Ramos (cell line): Measurements from ENCODE around the gene ZNF423.
"Not testable (repeated sequence)": the region's sequence is repeated elsewhere in the genome, so short reads cannot be mapped to it uniquely, and the experiment has no call there.

Source experiments
- in situ Hi-C: fragments of 300-500 bp; cut with MboI; formaldehyde crosslinking; loops from one replicate; pipeline ENCODE4 v1.14.3; 2022; ENCODE audit warnings: low sequenced_read_pairs; ENCODE audit not compliant: unreplicated experiment

The ZNF423 gene

GRCh38 chr16:49682577-49683165 lies 173.2 kb downstream of the ZNF423 start:
- in situ Hi-C loops: no loop called here

GRCh38 chr16:49681217-49681883 lies 174.6 kb downstream of the ZNF423 start:
- in situ Hi-C loops: no loop called here

- in situ Hi-C loops: no loop called here
Measured at GRCh38 chr16:49679095-49679494, 176.8 kb downstream of the ZNF423 start.

- in situ Hi-C loops: not testable (repeated sequence)
Measured at GRCh38 chr16:49677661-49678060, 178.3 kb downstream of the ZNF423 start.

- in situ Hi-C loops: no loop called here
Measured at GRCh38 chr16:49675413-49675812, 180.5 kb downstream of the ZNF423 start.

GRCh38 chr16:49674990-49675389 lies 180.9 kb downstream of the ZNF423 start:
- in situ Hi-C loops: no loop called here

DNA sequence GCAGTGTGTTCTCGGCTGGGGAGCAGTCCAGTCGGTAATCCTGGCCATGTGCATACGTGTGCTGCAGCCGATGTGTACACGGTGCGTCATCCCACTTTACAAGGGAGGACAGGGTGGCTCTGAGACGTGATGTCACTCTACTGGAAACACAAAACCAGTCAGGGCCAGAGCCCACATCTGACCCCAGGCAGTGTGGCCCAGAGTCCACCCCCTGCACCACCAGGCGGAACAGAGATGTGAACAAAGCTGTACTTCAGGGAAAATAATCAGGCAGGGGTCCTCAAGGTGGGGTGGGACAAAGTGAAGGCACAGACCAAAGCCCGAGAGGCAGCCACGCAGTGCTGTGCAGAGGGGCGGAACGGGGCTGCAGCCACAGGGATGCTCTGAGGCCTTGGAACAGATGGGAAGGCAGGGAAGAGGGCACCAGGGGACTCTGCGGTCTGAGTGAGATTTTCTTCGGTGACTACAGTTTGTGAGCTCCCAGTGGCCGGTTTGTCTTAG lies 181.5 kb downstream of the ZNF423 start:
- in situ Hi-C loops: no loop called here

GRCh38 chr16:49673442-49673841 lies 182.5 kb downstream of the ZNF423 start:
- in situ Hi-C loops: no loop called here

- in situ Hi-C loops: no loop called here
Measured at GRCh38 chr16:49672753-49673152, 183.2 kb downstream of the ZNF423 start.

GRCh38 chr16:49671333-49671732 lies 184.6 kb downstream of the ZNF423 start:
- in situ Hi-C loops: no loop called here

DNA sequence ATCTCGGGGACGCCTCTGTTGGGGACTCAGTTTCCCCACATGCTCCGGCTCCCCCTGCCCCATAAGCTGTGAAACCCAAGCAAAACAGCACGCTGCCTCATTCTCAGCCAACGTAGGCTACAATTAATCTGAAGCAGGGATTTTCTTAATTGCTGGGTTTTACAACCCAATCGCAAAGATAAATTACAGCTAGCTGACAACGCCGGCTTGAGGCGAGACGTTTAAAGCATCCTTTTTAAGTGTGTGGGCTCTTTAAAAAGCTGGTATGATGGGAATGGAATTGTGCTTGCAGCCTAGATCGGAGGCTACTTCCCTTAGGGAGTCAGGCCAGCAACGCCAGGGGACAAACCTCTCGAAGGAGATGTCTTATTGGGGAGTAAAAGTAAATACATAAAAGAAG lies 185.3 kb downstream of the ZNF423 start:
- in situ Hi-C loops: no loop called here

GRCh38 chr16:49665482-49666230 lies 190.3 kb downstream of the ZNF423 start:
- in situ Hi-C loops: no loop called here

DNA sequence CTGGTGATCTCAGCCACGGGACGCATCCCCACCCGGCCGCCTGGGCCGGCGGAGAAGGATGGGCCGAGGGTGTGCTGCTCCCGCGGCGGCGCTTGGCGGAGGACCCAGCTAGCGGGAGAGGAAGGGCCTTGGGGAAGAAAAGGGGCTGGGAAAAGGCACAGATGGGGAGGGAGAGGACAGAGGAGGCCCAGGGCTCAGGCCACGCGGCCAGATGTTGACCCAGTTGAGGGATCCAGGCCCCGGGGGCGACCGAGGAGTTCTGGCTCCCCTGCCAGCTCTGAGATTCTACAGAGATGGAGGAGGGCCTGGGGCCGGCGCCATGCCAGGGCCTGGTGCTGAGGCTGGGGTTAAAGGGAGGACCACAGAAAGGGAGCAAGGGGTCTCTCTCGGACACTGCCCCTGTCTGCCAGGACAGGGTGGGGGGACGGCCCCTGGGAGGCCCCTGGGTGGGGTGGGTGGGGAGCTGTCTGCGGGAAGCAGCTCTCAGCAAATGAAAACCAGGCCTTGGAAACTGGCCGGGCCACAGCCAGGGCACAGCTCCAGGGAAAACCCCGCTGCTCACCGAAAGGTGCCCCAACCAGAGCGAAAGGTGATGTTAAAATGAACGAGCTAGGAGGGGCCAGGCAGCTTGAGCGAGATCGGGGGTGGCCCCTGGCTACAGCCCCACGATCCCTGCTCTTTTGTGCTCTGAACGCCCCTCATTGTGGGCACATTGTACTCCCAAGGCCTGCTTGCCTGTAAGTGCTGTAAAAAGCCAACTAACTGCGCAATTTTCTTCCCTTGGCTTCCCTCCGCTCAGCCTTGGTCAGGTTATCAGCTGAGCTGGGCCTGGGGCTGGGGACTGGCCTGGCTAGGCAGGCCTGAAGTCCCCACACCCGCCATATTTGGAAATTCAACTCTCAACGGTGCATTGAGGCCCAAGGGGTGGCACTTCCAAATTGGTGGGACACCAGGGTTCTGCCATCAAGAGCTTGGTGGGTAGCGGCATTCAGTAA lies 191.4 kb downstream of the ZNF423 start:
- in situ Hi-C loops: no loop called here

GRCh38 chr16:49663081-49664065 lies 192.5 kb downstream of the ZNF423 start:
- in situ Hi-C loops: no loop called here

DNA sequence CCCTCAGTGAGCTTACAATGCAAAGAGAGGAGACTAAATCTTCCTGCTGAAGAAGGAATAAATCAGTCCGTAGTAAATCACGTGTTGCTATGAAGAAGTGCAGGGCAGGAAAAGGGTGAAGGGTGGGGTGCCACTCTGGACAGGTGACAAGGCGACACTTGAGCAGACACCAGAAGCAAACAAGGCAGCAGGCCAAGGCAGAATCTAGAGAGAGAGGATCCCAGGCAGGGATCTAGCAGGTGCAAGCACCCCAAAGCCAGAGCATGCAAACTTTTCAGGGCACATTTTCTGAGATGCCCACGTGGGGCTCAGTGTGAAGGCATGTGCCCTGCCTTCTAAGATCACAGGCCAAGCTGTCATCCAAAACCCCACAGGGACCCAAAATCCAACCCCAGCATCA lies 193.3 kb downstream of the ZNF423 start:
- in situ Hi-C loops: no loop called here

- in situ Hi-C loops: no loop called here
Measured at GRCh38 chr16:49661465-49662187, 194.3 kb downstream of the ZNF423 start.

GRCh38 chr16:49660626-49661025 lies 195.3 kb downstream of the ZNF423 start:
- in situ Hi-C loops: no loop called here

GRCh38 chr16:49659356-49659755 lies 196.6 kb downstream of the ZNF423 start:
- in situ Hi-C loops: no loop called here
